Osteocyte (in vitro differentiated cells): ENCODE results near the gene PTPRD. TPM values are rescaled to one million over a fixed set of nuclear protein-coding genes. Genes with fewer than 3 reads are reported as not detected.

Experiments used
- DNase-seq: peaks from one replicate; pipeline ENCODE4 v3.0.0; 2021; ENCODE audit warnings: mixed read lengths; ENCODE audit not compliant: unreplicated experiment; ENCODE audit errors: extremely low spot score
- H3K27ac Mint-ChIP-seq: one replicate; pipeline ENCODE4 v1.8.0; 2021; ENCODE audit warnings: mild to moderate bottlenecking, mixed read lengths; ENCODE audit not compliant: unreplicated experiment
- H3K27me3 Mint-ChIP-seq: one replicate; pipeline ENCODE4 v1.8.0; 2021; ENCODE audit warnings: mixed read lengths; ENCODE audit not compliant: unreplicated experiment
- H3K36me3 Mint-ChIP-seq: one replicate; pipeline ENCODE4 v1.8.0; 2021; ENCODE audit warnings: mixed read lengths; ENCODE audit not compliant: unreplicated experiment
- H3K4me1 Mint-ChIP-seq: one replicate; pipeline ENCODE4 v1.8.0; 2021; ENCODE audit warnings: mixed read lengths; ENCODE audit not compliant: unreplicated experiment
- H3K4me3 Mint-ChIP-seq: one replicate; pipeline ENCODE4 v1.8.0; 2021; ENCODE audit warnings: mild to moderate bottlenecking, moderate library complexity, mixed read lengths; ENCODE audit not compliant: unreplicated experiment
- H3K9me3 Mint-ChIP-seq: one replicate; pipeline ENCODE4 v1.8.0; 2021; ENCODE audit warnings: mixed read lengths; ENCODE audit not compliant: unreplicated experiment
- total RNA-seq: library from RNA; stranded (reverse); gene quantifications from 2 replicates; pipeline ENCODE4 v1.2.1, GENCODE V29; 2021
- TF ChIP-seq, protein P1 (sequence below): fragments of 200-600 bp; sonication (generic); IDR thresholded peaks from 2 replicates; pipeline ENCODE4 v1.5.0; 2021; ENCODE audit warnings: antibody characterized with exemption, mild to moderate bottlenecking, moderate library complexity

PTPRD gene
- total RNA-seq, 1 donor from 2014 or later, result 5.4 TPM

DNA sequence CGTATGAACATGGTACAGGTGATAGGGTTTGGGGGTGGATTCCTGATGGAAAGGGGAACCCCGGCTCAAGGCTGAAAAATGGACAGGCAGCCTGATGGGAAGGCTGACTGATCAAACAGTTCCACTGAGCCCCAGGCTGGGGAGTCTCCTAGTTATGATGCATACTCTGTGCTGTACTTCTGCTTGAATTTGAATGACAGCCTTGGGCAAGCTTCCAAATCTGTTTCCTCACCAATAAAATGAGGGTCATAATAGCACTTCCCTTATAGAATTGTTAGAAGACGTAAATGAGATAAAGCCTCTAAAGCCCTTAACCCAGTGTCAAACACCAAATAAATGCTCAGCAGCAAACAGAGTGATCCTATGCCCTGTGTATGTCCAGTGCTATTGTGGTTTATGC is 2334.8 kb downstream of the PTPRD start:
- DNase-seq, result no peak
- H3K36me3 Mint-ChIP-seq, result no peaks in the 10 kb centered on the region
- TF ChIP-seq, protein P1, sequence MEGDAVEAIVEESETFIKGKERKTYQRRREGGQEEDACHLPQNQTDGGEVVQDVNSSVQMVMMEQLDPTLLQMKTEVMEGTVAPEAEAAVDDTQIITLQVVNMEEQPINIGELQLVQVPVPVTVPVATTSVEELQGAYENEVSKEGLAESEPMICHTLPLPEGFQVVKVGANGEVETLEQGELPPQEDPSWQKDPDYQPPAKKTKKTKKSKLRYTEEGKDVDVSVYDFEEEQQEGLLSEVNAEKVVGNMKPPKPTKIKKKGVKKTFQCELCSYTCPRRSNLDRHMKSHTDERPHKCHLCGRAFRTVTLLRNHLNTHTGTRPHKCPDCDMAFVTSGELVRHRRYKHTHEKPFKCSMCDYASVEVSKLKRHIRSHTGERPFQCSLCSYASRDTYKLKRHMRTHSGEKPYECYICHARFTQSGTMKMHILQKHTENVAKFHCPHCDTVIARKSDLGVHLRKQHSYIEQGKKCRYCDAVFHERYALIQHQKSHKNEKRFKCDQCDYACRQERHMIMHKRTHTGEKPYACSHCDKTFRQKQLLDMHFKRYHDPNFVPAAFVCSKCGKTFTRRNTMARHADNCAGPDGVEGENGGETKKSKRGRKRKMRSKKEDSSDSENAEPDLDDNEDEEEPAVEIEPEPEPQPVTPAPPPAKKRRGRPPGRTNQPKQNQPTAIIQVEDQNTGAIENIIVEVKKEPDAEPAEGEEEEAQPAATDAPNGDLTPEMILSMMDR, result no peak
- H3K9me3 Mint-ChIP-seq, result peaks cover 15% of the 10 kb centered on the region
- H3K27me3 Mint-ChIP-seq, result no peaks in the 10 kb centered on the region
- no peak overlapping the region for H3K4me3 Mint-ChIP-seq
- no peaks in the 10 kb centered on the region for H3K4me1 Mint-ChIP-seq
- no peak overlapping the region for H3K27ac Mint-ChIP-seq

- no peaks in the 10 kb centered on the region for H3K36me3 Mint-ChIP-seq
- no peak for DNase-seq
These were observed 2342.6 kb downstream of the PTPRD start for GRCh38 chr9:8270235-8270634.

GRCh38 chr9:8268881-8269280 is 2343.9 kb downstream of the PTPRD start:
- Mint-ChIP-seq H3K4me1 (no peaks in the 10 kb centered on the region), H3K36me3 (no peaks in the 10 kb centered on the region), H3K27ac (no peak overlapping the region), H3K9me3 (peaks cover 9% of the 10 kb centered on the region), H3K27me3 (peaks cover 4% of the 10 kb centered on the region), H3K4me3 (no peak overlapping the region)
- TF ChIP-seq, protein P1, result no peak
- no peak for DNase-seq

More at GRCh38 chr9:8270235-8270634, 2342.6 kb downstream of the PTPRD start:
- Mint-ChIP-seq H3K4me3 (no peak overlapping the region), H3K4me1 (no peaks in the 10 kb centered on the region), H3K9me3 (peaks cover 9% of the 10 kb centered on the region), H3K27ac (no peak overlapping the region), H3K27me3 (no peaks in the 10 kb centered on the region)
- TF ChIP-seq, protein P1, result no peak

- Mint-ChIP-seq H3K9me3 (peaks cover 9% of the 10 kb centered on the region), H3K4me1 (no peaks in the 10 kb centered on the region), H3K4me3 (no peak overlapping the region), H3K27ac (no peak overlapping the region), H3K36me3 (no peaks in the 10 kb centered on the region), H3K27me3 (peaks cover 4% of the 10 kb centered on the region)
- no peak for DNase-seq
- TF ChIP-seq, protein P1, result no peak
These were observed 2344.5 kb downstream of the PTPRD start for GRCh38 chr9:8268216-8268878.

DNA sequence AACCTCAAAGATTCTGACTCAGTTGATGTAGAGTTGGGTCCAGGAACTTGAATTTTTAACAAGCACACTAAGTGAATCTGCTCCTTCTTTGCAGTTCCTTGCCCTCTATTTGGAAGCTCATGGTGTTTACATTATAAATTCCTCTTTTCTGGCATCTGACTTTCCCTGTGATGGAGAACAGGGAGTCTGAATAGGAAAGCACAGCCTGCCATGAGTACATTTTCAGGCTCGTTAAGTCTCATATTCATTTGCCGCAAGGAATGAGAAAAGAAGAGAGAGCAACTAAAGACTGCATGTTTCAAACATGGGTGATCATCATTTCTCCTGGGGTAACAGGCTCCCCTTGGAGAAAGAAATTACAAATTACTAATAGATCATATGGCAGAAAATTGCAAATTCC is 2345.2 kb downstream of the PTPRD start:
- no peak for DNase-seq
- Mint-ChIP-seq H3K4me1 (no peaks in the 10 kb centered on the region), H3K36me3 (no peaks in the 10 kb centered on the region), H3K4me3 (no peak overlapping the region), H3K27ac (no peak overlapping the region), H3K27me3 (peaks cover 4% of the 10 kb centered on the region), H3K9me3 (peaks cover 9% of the 10 kb centered on the region)
- TF ChIP-seq, protein P1, result no peak
